GM23338 (cell line): Measurements from ENCODE around the gene C1QL1. TPM values are rescaled to one million over a fixed set of nuclear protein-coding genes. Genes with fewer than 3 reads are reported as not detected.

Source experiments
- ATAC-seq: fragments of 200-7000 bp; cut with Tn5 transposase; 3 replicates; pipeline ENCODE4 v1.9.1; 2020
- DNase-seq: peaks from one replicate; pipeline ENCODE4 v3.0.0-alpha.2; 2015; ENCODE audit warnings: low spot score
- H2AFZ ChIP-seq: fragments of 200-600 bp; sonication (generic); 2 replicates; pipeline ENCODE4 v1.8.0; 2016; ENCODE audit warnings: antibody characterized with exemption, mild to moderate bottlenecking, moderate library complexity
- H3F3A ChIP-seq: fragments of 200-600 bp; sonication (generic); replicated peaks from 2 replicates; pipeline ENCODE4 v1.8.0; 2017; ENCODE audit warnings: antibody characterized with exemption, mixed run types, low read depth
- H3K27ac ChIP-seq: fragments of 200-600 bp; sonication (generic); 2 replicates; pipeline ENCODE4 v1.6.1; 2016; ENCODE audit warnings: low read depth
- H3K27me3 ChIP-seq: fragments of 200-600 bp; sonication (generic); 2 replicates; pipeline ENCODE4 v1.8.0; 2016; ENCODE audit warnings: mild to moderate bottlenecking, mixed run types, moderate library complexity; ENCODE audit not compliant: insufficient read depth
- H3K36me3 ChIP-seq: fragments of 200-600 bp; sonication (generic); 2 replicates; pipeline ENCODE4 v1.8.0; 2016; ENCODE audit warnings: mild to moderate bottlenecking; ENCODE audit not compliant: insufficient read depth
- H3K4me1 ChIP-seq: fragments of 200-600 bp; sonication (generic); 2 replicates; pipeline ENCODE4 v1.8.0; 2016; ENCODE audit warnings: mild to moderate bottlenecking, moderate library complexity; ENCODE audit not compliant: insufficient read depth
- H3K4me2 ChIP-seq: fragments of 200-600 bp; sonication (generic); 2 replicates; pipeline ENCODE4 v1.7.1; 2017; ENCODE audit warnings: mixed run types
- H3K4me3 ChIP-seq: fragments of 200-600 bp; sonication (generic); 2 replicates; pipeline ENCODE4 v1.6.1; 2016; ENCODE audit warnings: mixed run types
- H3K79me2 ChIP-seq: fragments of 200-600 bp; sonication (generic); replicated peaks from 2 replicates; pipeline ENCODE4 v1.8.0; 2017; ENCODE audit warnings: mild to moderate bottlenecking; ENCODE audit not compliant: insufficient read depth
- H3K9me2 ChIP-seq: fragments of 200-600 bp; sonication (generic); 2 replicates; pipeline ENCODE4 v1.8.0; 2017; ENCODE audit not compliant: insufficient read depth
- H4K20me1 ChIP-seq: fragments of 200-600 bp; sonication (generic); replicated peaks from 2 replicates; pipeline ENCODE4 v1.8.0; 2017; ENCODE audit warnings: mild to moderate bottlenecking; ENCODE audit not compliant: insufficient read depth
- H3K27ac Mint-ChIP-seq: 2 replicates; pipeline ENCODE4 v1.8.0; 2020; ENCODE audit warnings: inconsistent platforms, mild to moderate bottlenecking, moderate library complexity, mixed read lengths
- H3K27me3 Mint-ChIP-seq: 3 replicates; pipeline ENCODE4 v1.8.0; 2022; ENCODE audit warnings: low read depth, mild to moderate bottlenecking, moderate library complexity, mixed read lengths, inconsistent platforms; ENCODE audit not compliant: insufficient read depth, poor library complexity
- H3K36me3 Mint-ChIP-seq: 3 replicates; pipeline ENCODE4 v1.8.0; 2021; ENCODE audit warnings: low read depth, mild to moderate bottlenecking, inconsistent platforms, moderate library complexity, mixed read lengths
- H3K4me1 Mint-ChIP-seq: 3 replicates; pipeline ENCODE4 v1.8.0; 2020; ENCODE audit warnings: mild to moderate bottlenecking, inconsistent platforms, mixed read lengths
- H3K4me3 Mint-ChIP-seq: 3 replicates; pipeline ENCODE4 v1.8.0; 2021; ENCODE audit warnings: moderate library complexity, mild to moderate bottlenecking, inconsistent platforms, mixed read lengths
- H3K9me3 Mint-ChIP-seq: 3 replicates; pipeline ENCODE4 v1.8.0; 2020; ENCODE audit warnings: moderate library complexity, mild to moderate bottlenecking, inconsistent platforms, mixed read lengths
- CREB1 ChIP-seq: fragments of 250-450 bp; sonication (Bioruptor Pico); IDR thresholded peaks from 2 replicates; pipeline ENCODE4 v1.5.0; 2020; ENCODE audit warnings: low read depth, mild to moderate bottlenecking, moderate library complexity
- CTCF ChIP-seq, 2 experiments: fragments of 200-600 bp in 1 of 2; sonication (generic) in 1 of 2; conservative IDR thresholded peaks; 2 replicates each; pipeline versions ENCODE4 v1.5.1 to v1.6.1; 2016 to 2017; ENCODE audit warnings: antibody characterized with exemption in 2 of 2, low read depth in 2 of 2, mild to moderate bottlenecking in 2 of 2, moderate library complexity in 1 of 2
- ETS1 ChIP-seq: IDR thresholded peaks from 2 replicates; pipeline ENCODE4 v1.6.1; 2016; ENCODE audit warnings: antibody characterized with exemption
- EZH2 ChIP-seq: fragments of 200-600 bp; sonication (generic); IDR thresholded peaks from one replicate; pipeline ENCODE4 v1.8.0; 2017; ENCODE audit warnings: antibody characterized with exemption, mild to moderate bottlenecking, low read depth; ENCODE audit not compliant: unreplicated experiment
- EZH2phosphoT487 ChIP-seq: fragments of 200-600 bp; sonication (generic); IDR thresholded peaks from one replicate; pipeline ENCODE4 v1.8.1; 2018; ENCODE audit warnings: antibody characterized with exemption; ENCODE audit not compliant: unreplicated experiment
- JUNB ChIP-seq: IDR thresholded peaks from one replicate; pipeline ENCODE4 v1.6.1; 2016; ENCODE audit warnings: antibody characterized with exemption; ENCODE audit not compliant: unreplicated experiment
- NANOG ChIP-seq: IDR thresholded peaks from 2 replicates; pipeline ENCODE4 v1.6.1; 2016; ENCODE audit warnings: antibody characterized with exemption, borderline replicate concordance
- POLR2AphosphoS5 ChIP-seq: IDR thresholded peaks from 2 replicates; pipeline ENCODE4 v1.6.1; 2016; ENCODE audit warnings: antibody characterized with exemption, low read depth
- REST ChIP-seq: IDR thresholded peaks from one replicate; pipeline ENCODE4 v1.6.1; 2018; ENCODE audit warnings: antibody characterized with exemption; ENCODE audit not compliant: unreplicated experiment
- STAT1 ChIP-seq: IDR thresholded peaks from one replicate; pipeline ENCODE4 v1.6.1; 2016; ENCODE audit warnings: antibody characterized with exemption; ENCODE audit not compliant: unreplicated experiment
- ZNF331 ChIP-seq: fragments of 250-450 bp; sonication (Bioruptor Pico); IDR thresholded peaks from 2 replicates; pipeline ENCODE4 v1.5.0; 2020; ENCODE audit warnings: low read depth, mild to moderate bottlenecking, moderate library complexity
- ZNF462 ChIP-seq: fragments of 250-450 bp; sonication (Bioruptor Pico); IDR thresholded peaks from 2 replicates; pipeline ENCODE4 v1.5.0; 2020; ENCODE audit warnings: mild to moderate bottlenecking, moderate library complexity
- polyA plus RNA-seq: library from polyadenylated mRNA; unstranded; fragments of >200 nt; fragmentation: Nextera tagmentation; extraction: Ambion mirVana; gene quantifications from 2 replicates; pipeline ENCODE4 v1.2.1, GENCODE V29; 2016
- total RNA-seq: library from RNA; depleted of rRNA; stranded (reverse); fragments of >200 nt; shearing (Covaris generic); gene quantifications from 2 replicates; pipeline ENCODE4 v1.2.3, GENCODE V29; 2014

Gene C1QL1
- total and polyA plus RNA-seq, 2 experiments from 2014 or later, result 4.3 to 14.4 TPM

GRCh38 chr17:44981221-44981968, 13.3 kb upstream of the C1QL1 start:
- H3K79me2 ChIP-seq, result no peaks in the 10 kb centered on the region
- DNase-seq (no peak), ATAC-seq (no peak)
- H2AFZ ChIP-seq, result no peak overlapping the region
- H3F3A ChIP-seq, result no peaks in the 10 kb centered on the region; the same call in 1 of the 2 replicates
- no peaks in the 10 kb centered on the region for H3K36me3 ChIP-seq
- H3K9me3 Mint-ChIP-seq, result peaks cover 3% of the 10 kb centered on the region; the same call in 2 of the 3 replicates
- no peaks in the 10 kb centered on the region; the same call in 1 of the 2 replicates for H3K9me2 ChIP-seq
- no peak overlapping the region for H3K4me3 Mint-ChIP-seq
- no peak for TF ChIP-seq CTCF (conservative IDR thresholded peaks at IDR 0.05; ENCODE audit: low read depth in 2 of 2)
- TF ChIP-seq EZH2, result no peak
- no peak for TF ChIP-seq POLR2AphosphoS5
- TF ChIP-seq CREB1, result no peak
- no peak for TF ChIP-seq ZNF331 (CRISPR knock-in tag)
- TF ChIP-seq ZNF462, result no peak
- TF ChIP-seq ETS1, result no peak
- no peak for TF ChIP-seq JUNB
- TF ChIP-seq REST, result no peak
- no peak for TF ChIP-seq NANOG
- no peak for TF ChIP-seq STAT1
- no peak for TF ChIP-seq EZH2phosphoT487
- no peak overlapping the region for H3K4me2 ChIP-seq
- H3K36me3 Mint-ChIP-seq, result no peaks in the 10 kb centered on the region; the same call in 2 of the 3 replicates
- no peak overlapping the region for H3K27ac ChIP-seq
- H3K27me3 Mint-ChIP-seq, result peaks cover 10% of the 10 kb centered on the region
- H3K4me3 ChIP-seq, result no peak overlapping the region
- H4K20me1 ChIP-seq, result no peaks in the 10 kb centered on the region
- H3K27me3 ChIP-seq, result peaks cover 3% of the 10 kb centered on the region; the same call in 1 of the 2 replicates
- H3K27ac Mint-ChIP-seq, result no peak overlapping the region
- peaks cover 29% of the 10 kb centered on the region for H3K4me1 Mint-ChIP-seq
- peaks cover 7% of the 10 kb centered on the region for H3K4me1 ChIP-seq
